ENCODE measurements around the gene SPSB1.

Gene SPSB1

DNA sequence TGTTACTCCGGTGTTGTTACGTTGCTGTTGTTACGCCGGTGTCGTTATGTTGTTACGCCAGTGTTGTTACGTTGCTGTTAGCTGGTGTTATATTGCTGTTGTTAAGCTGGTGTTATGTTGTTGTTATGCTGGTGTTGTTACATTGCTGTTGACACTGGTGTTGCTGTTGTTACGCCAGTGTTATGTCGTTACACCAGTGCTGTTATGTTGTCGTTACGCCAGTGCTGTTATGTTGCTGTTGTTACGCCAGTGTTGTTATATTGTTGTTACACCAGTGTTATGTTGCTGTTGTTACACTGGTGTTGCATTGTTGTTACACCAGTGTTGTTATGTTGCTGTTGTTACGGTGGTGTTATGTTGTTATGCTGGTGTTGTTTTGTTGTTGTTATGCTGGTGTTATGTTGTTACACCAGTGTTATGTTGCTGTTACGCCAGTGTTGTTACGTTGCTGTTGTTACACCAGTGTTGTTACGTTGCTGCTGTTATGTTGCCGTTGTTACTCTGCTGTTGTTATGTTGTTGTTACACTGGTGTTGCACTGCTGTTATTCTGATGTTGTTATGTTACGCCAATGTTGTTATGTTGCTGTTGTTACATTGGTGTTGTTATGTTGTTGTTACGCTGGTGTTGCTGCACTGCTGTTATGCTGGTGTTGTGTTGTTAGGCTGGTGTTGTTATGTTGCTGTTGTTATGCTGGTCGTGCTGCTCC, 32.5 kb upstream of the SPSB1 start:
- FAIRE-seq = no peak

GRCh38 chr1:9261496-9261895, 31.2 kb upstream of the SPSB1 start:
- no peak for FAIRE-seq

DNA sequence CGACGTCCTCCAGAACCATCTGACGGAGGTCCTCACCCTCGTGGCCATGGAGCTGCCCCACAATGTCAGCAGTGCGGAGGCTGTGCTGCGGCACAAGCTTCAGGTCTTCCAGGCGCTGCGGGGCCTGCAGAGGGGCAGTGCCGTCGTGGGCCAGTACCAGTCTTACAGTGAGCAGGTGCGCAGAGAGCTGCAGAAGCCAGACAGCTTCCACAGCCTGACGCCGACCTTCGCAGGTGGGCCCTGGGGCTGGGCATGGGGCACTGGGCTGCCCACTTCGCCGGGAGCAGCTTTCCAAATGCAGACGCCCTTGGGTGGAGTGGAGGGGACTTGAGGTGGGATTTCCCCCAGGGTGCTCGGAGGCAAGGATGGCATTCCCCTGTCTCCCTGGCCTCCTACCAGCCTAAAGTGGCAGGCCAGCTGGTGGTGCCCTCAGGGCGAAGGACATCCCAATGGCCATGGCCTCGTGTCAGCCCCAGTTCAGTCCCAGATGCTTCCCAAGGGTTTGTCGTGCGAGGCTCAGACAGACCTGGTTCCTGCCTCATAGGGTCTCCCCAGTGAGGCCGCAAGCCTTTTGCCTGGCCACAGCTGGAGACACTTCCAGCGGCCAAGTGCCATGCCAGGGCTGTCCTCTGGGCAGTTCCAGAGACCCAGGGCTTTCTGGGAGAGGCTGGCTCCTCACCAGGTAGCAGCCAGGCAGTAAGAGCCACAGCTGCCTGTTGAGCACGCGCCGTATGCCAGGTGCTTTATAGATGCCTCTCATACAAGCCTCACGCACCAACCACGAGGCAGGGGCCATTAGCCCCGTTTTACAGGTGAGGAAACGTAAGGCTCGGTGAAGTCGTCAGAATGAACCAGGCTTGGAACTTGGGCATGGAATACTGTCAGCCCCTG, 30.4 kb upstream of the SPSB1 start:
- FAIRE-seq = no peak

DNA sequence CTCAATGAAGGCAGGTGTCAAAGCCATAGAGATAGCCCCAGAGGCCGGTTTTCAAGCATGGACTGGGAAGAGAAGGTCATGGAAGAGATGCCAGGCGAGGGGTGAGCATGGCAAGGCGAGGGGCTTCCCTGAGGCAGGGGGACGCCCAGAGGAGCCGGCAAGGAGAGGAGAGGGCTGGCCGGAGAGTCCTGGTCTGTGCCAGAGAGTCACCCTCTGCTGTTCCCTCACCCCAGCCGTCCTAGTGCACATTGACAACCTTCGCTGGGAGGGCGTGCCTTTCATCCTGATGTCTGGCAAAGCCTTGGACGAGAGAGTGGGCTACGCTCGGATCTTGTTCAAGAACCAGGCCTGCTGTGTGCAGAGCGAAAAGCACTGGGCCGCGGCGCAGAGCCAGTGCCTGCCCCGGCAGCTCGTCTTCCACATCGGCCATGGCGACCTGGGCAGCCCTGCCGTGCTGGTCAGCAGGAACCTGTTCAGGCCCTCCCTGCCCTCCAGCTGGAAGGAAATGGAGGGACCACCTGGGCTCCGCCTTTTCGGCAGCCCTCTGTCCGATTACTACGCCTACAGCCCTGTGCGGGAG, 29.3 kb upstream of the SPSB1 start:
- no peak for FAIRE-seq

- no peak for FAIRE-seq
These were observed 28.5 kb upstream of the SPSB1 start for GRCh38 chr1:9263984-9264872.

DNA sequence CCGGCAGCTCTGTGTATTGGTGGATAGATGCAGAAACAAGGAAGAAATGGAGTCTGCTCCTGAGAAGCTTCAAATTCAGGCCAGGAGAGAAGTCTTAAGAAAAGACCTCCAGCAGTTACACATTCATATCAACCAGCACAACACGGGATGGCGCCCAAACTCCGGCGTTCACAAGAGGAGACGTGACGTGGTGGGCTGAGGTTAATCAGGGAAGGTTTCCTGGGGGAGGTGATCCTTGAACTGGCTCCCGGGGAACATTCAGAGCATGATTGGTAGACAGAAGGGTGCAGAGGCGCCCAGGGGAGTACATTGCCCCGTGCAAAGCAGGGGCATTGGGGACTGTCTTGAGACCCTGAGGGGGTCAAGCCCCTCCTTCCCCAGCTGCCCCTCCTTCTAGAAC, 27.7 kb upstream of the SPSB1 start:
- no peak for FAIRE-seq

DNA sequence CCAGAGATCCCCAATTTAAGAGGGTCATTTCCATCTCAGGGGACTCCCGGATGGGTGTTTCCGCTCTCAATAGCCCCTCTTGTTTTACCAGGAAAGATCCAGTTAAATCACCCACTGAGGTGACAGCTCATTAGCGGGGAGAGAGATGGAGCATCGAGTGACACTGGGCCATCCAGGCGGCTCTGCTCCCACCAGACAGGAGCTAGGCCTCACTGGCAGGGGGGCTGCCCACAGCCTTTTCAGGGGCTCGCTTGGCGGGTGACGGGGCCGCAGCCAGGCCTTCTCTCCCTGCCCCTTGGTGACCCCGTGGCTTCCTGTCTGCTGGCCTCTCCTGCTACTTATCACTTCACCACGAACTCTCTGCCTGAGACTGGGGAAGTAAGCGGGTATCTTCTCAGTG, 26.7 kb upstream of the SPSB1 start:
- FAIRE-seq = no peak

DNA sequence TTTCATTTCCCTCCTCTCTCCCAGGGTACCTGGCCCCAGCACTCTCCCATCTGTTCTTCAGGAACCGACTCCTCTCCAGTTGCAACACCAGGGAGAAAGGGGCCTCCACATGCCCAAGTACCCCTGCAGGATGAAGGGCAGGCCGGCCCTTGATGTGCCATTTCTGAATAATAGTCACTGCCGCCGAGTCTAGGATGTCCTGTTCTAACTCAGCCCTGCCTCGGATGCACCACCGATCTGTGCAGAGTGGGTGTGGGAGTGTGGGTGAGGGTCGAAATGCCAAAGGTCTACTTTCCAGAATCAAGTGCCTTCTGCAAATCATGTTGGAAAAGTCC, 25.4 kb upstream of the SPSB1 start:
- no peak for FAIRE-seq

DNA sequence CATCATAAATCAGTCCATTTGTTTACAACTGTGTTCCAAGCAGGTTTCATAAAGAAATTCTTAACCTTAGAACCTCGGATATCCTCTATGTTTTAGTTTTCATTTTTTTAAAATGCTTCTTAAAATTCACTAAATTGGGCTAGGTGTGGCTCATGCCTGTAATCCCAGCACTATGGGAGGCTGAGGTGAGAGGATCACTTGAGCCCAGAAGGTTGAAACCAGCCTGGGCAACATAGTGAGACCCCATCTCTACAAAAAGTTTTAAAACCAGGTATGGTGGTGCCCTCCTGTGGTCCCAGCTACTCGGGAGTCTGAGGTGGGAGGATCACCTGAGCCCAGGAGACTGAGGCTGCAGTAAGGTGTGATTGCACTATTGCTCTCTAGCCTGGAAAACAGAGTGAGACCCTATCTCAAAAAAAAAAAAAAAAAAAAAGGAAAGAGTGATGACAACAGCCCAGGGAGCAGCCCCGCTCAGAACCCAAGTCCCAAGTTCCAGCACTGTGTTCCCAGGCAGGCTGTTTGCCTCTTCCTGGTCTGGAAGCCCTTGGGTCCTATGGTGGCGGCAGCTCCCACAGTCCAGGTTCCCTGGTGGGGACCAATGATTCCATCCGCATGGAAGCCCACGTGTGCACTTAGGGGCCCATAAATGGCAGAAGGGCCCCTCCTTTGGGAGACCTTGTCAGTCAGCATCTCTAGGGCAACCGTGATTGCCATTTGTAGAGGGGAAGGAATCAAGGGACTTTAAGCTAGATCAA, 24.7 kb upstream of the SPSB1 start:
- FAIRE-seq = no peak

DNA sequence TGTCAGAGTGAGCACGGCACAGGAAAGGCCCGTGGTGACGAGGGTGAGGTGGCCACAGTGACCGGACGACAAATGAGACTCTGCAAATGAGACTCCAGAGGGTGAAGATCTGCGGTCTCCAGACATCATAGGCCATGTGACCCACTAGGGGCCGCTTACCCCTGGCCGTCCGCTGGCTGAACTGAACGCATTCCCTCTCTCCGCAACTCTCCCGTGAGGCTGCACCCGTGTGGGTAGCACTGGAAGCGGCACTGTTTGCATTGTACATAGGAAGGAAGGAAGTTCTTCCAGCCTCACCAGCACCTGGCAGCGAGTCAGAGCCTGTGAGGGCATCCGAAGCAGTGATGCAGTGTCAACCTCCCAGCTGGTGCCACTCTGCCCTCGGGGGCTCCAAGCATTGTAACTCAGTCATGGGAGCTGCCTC, 23.6 kb upstream of the SPSB1 start:
- FAIRE-seq = no peak

DNA sequence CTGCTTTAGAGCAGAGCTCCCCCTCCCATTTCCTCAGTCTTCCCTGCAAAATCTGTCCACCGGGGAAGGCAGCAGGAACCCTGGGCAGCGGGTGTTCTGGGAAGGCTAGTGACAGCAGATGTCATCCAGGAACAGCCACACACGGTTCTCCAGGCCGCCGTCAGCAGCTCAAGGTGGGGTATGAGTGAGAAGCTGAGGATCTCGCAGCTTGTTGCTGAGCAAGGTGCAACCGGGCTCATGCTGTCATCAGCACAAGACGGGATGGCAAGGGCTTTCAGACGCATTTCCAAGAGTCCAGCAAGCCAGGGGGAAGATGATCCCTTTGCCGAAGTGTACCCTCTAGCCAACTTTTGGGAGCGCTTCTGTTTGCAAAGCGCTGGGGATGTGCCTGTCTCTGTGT, 23.0 kb upstream of the SPSB1 start:
- no peak for FAIRE-seq

GRCh38 chr1:9270290-9270883, 22.3 kb upstream of the SPSB1 start:
- FAIRE-seq = no peak

DNA sequence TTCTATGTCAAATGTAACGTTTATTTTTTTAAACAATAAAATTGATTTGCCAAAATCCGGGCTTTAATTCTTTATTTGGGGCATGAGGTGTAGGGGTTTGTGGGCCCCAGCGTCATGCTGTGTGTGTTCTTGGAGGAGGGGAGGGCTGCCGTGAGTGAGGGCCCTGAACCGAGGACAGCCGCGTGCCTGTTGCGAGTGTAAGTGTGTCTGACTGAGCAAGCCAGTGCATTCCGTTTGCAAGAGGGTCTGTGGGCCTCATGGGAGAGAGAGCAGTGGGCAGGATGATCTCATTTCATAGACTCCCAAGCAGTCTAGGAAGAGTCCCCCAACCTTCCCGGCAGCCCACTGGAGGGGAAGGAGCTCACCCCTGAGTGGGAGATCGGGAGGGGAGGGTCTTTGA, 21.4 kb upstream of the SPSB1 start:
- FAIRE-seq = no peak

GRCh38 chr1:9271861-9272595, 20.7 kb upstream of the SPSB1 start:
- FAIRE-seq = no peak

GRCh38 chr1:9273177-9273576, 19.5 kb upstream of the SPSB1 start:
- no peak for FAIRE-seq

GRCh38 chr1:9275161-9275560, 17.5 kb upstream of the SPSB1 start:
- FAIRE-seq = no peak

- FAIRE-seq = no peak
These were observed 17.1 kb upstream of the SPSB1 start for GRCh38 chr1:9275567-9276034.

GRCh38 chr1:9278116-9278515, 14.6 kb upstream of the SPSB1 start:
- no peak for FAIRE-seq

DNA sequence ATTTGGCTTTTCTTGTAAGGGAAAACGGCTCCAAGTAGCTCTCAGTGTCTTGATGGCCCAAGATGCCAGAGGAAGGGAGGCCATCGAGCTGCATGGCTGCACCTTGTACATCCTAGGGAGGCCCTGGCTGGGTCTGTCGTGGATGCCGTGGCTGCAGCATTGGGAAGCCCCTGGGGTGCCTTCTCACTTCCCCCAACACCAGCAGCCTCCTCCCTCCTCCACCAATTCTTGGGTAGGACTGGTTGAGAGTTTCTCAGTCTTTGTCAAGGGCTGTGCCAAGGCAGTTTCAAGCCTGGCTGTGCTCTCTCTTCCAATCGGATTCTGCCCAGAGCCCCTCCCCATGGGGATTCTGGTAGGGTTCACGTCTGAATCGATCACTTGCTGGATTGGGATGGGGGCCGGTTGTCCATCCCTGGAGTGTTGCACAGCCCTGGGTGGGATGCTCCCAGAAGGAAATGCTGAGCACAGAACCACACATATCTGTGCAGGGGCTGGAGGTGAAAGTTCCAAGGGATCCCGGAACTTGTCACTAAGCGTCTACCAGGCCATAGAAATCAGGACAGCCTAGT, 14.0 kb upstream of the SPSB1 start:
- no peak for FAIRE-seq

- FAIRE-seq = no peak
These were observed 13.4 kb upstream of the SPSB1 start for GRCh38 chr1:9279172-9279840.
